Fibroblast of skin of left quadriceps (primary cell): ENCODE measurements around the gene IL23R.

Experiments used
- DNase-seq, 2 experiments: peaks; one replicate each; pipeline ENCODE4 v3.0.0-alpha.2; 2013; ENCODE audit warnings: low read depth in 2 of 2

IL23R gene

DNA sequence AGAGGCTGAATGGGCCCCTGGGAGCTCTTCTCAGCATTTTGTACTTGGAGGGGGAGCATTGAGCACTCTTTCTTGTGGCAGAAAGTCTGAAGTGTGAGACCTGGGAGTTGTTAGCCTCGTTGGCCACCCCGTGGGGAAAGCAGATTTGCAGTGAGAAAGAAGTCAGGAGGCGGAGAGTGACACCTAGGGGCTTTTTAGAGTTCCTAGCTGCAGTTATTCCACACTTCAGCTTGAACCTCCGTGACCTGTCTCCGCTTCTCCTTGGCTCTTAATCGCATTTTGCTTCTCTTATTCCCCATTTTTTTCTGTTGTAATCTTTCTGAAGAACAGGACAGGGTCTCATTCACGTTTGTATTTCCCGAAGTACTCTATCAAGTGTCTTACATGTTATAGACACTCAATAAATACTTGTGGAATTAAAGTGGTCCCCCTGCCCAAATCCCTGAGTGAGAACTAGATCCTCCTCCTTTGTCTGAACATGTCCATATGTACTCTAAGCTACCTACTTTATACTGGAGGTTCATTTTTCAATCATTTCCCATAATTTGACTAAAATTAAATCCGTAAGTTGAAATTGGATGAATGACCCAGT lies 17.0 kb upstream of the IL23R start:
- peak; percentile 61 to 63 for DNase-seq

DNA sequence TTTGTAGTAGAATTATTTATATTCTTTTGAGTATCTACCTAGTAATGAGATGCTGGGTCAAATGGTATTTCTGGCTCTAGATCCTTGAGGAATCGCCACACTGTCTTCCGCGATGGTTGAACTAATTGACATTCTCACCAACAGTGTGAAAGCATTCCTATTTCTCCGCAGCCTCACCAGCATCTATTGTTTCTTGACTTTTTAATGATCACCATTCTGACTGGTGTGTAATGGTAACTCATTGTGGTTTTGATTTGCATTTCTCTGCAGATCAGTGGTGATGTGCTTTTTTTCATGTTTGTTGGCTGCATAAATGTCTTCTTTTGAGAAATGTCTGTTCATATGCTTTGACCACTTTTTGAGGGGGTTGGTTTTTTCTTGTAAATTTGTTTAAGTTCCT lies 15.3 kb upstream of the IL23R start:
- DNase-seq: no peak

DNA sequence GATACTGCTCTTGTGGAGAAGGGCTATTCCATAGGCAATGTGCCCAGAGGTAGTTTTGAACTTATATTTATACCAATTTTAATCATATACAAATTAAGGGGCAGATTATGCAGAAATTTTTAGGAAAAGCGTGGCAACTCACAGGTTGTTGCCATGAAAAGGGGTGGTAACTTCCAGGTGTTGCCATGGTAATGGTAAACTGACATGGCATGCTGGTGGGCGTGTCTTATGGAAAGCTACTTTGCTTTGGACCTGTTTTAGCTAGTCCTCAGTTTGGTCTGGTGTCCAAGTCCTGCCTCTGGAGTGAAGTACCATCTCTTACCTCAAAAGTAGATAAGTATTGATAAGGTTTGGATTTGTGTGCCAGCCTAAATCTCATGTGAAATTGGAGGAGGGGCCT lies 7.9 kb upstream of the IL23R start:
- no peak for DNase-seq

DNA sequence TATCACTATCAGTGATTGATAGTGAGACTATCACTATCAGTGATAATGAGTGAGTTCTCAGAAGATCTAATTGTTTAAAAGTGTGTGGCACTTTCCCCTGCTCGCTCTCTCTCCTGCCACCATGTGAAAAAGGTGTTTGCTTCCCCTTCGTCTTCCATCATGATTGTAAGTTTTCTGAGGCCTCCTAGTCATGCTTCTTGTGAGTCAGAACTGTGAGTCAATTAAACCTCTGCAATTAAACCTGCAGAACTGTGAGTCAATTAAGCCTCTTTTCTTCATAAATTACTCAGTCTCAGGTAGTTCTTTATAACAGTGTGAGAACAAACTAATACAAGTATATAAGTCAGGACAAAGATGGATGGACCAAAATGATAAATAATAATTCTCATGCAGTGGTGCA lies 7.0 kb upstream of the IL23R start:
- no peak for DNase-seq

GRCh38 chr1:67162954-67163353 lies 3.3 kb upstream of the IL23R start:
- no peak for DNase-seq

GRCh38 chr1:67165468-67166041 lies 699 bp upstream of the IL23R start:
- no peak for DNase-seq

DNA sequence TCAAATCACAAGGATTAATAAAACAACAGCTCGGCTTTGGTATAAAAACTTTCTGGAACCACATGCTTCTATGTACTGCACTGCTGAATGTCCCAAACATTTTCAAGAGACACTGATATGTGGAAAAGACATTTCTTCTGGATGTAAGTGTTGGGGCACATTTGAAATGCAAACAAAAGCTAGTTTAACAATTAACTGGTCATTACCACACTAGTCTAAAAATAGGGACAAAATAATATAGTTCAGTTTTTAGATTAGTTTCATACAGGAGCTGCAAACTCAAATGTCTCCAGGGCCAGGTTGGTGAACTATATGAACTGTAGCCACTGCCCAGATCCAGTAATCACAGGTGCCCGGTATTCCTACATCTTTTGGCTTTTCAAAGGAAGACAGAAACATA lies 3.2 kb downstream of the IL23R start:
- DNase-seq: no peak

DNA sequence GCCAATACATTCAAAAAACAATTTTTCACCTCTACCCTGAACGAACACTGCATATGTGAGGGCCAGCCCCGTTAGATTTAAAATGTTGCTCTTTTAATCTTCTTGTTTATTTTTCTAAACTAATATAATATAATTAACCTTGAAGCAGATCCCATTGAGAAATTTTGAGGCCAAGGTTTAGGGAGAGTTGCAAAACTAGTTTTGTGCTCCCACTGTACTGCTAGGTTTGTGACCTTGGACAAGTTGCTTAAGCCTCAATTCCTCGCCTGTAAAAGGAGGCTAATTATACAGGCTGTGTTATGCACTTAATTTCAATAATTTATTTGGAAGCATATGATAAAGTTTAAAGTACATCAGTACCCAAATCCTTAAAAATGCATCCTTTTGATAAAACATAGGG lies 3.7 kb downstream of the IL23R start:
- no peak for DNase-seq

DNA sequence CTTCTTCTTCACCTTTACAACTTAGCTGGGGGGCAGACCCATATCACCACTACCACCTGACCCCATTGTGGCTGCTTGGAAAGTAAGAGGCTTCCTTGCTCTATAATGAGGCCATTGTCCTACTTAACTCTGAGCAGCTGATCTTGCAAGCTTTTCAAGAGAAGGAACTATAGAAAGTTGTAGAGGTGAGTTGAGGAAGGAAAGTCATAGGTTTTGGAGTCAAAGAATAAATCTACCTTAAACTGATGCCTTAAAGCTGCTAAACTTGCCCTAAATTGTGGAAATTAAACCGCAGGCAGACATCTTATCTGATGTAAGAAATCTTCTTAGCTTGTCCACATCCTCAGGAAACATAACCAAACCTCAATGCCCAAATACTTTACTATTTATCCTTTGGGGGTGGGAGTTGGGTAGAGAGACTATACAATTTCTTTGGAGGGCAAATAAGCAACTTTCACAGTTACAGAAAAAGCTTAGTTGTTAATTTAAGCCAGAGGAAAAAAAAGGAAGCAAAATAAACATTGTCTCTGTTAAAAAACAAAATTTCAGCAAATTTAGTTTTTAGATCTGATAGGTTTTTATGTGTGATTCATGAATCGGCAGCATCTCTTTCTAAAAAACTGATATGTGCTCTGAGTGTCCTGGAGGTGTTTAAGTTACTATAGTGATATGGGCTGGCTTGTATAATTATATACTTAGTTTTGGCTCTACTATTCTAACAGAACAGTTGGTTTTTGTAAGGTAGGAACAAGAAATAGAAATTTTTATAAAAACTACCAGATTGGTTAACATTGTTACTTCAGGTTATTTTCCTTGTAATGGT lies 4.7 kb downstream of the IL23R start:
- DNase-seq: no peak

DNA sequence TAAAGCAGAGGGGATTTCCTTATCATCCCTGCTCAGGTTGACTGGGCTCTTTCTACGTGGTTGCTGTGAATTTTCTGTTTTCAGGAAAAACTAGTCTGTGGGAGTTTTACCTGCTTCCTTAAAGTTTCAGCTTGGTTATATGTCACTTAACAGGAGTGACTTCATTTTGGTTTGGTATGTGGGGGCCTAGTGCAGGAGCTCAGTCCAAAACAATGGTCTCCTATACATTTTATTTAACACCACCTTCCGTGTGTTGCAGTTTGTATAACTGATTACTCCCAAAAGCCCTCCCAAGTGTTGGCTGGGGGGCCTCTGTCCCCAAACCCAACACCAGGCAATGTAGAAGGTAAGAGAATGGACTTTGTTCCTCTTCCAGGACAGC lies 5.3 kb downstream of the IL23R start:
- no peak for DNase-seq

- no peak for DNase-seq
Observed at GRCh38 chr1:67171978-67172377, 5.7 kb downstream of the IL23R start.

DNA sequence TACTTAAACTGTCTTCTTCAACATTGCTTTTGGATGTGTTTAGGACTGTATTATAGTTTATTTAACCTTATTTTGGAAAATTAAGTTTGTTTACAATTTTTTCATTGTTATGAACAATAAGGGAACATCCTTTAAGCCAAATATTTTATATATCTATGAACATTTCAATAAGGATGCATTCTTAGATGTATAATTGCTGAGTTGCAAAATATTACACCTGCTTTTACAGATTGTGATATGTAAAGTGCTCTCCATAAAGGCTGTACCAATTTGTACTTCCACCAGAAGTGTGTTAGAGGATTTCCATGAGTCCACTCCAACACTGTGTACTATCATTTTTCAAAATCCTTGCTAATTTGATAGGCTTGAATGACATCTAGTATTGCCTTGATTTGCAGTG lies 7.7 kb downstream of the IL23R start:
- no peak for DNase-seq

DNA sequence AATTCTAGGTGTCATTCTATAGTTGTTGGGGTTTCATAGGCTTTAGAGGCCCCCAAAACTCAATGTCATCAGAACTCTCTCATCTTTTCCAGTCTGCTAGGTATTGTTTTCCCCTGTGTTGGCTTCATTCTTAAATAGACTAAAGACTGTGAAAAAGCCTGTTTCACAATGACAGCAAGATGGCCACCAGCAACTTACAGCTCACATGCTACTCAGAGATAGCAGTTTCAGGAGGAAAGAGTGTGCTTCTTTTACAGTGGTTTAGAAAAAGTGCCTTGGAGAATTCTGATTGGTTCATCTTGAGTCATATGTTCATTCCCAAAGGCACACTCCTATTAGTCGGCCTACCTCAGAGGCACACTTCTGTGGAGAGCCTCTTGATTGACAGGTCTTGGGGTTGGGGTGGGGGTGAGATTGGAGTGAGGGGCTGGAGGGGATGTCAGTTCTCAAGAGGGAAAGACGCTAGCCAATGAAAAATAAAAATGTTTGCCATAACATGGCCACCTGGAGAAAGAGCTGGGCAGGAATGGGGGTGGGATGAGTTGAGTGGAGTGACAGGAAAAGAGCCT lies 8.5 kb downstream of the IL23R start:
- DNase-seq: no peak

DNA sequence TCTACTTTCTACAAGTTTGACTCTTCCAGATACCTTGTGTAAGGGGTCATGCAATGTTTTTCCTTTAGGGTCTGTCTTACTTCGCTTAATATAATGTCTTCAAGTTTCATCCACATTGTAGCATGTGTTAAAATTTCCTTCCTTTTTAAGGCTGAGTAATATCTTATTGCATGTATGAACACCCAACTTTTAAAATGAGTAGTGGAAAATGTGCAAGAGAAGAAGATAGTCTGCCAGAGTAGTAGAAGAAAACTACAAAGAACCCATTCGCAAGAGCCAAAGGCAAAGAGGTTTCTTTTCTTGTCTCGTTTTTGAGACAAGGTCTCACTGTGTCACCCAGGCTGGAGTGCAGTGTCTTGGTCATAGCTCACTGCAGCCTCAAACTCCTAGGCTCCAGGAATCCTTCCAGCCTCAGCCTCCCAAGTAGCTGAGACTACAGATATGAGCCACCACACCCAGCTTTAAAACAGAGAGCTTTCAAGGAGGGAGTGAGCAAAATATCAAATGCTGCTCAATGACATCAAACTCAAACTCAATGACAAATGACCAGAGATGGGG lies 9.4 kb downstream of the IL23R start:
- DNase-seq: no peak

DNA sequence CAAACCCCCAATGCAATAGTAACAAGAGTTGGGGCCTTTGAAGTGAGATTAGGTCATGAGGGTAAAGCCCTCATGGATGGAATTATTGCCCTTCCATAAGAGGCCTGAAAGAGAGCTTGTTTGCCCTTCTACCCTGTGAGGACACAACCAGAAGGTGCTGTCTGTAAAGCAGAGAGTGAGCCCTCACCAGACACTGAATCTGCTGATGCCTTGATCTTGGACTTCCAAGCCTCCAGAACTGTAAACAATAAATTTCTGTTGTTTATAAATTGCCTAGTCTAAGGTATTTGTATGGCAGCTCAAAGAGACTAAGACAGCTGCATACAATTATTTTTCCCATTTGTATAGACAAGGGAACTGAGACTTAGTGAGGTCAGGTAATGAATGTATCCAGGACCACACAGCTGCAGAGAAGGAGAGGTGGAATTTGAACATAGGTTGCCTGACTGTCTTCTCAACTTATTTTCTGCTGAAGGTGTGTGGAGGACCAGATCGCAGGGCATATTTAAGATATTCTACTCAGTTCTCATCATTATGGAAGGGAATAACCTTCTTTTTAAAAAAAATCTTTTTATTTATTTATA lies 18.7 kb downstream of the IL23R start:
- DNase-seq: no peak

- DNase-seq: no peak
Observed at GRCh38 chr1:67188137-67188536, 21.9 kb downstream of the IL23R start.

DNA sequence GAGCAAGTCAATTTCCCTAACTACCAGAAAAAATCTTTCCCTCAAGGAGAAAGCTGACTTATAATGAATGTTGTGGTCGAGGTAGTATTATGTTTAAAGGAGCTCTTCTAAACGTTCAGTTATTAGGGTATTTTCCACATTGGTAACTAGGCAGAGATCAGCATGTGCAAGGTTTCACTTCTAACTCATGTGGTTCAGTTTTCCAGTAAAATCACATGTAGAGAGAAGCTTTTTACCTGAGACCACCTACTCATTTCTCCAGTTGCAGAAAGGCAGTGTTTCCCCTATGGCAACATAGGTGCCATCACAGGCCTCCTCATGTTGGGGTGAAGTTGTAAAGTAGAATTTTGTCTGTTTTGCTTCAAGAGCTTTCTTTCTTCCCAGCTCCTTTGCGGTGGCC lies 23.7 kb downstream of the IL23R start:
- DNase-seq: no peak

DNA sequence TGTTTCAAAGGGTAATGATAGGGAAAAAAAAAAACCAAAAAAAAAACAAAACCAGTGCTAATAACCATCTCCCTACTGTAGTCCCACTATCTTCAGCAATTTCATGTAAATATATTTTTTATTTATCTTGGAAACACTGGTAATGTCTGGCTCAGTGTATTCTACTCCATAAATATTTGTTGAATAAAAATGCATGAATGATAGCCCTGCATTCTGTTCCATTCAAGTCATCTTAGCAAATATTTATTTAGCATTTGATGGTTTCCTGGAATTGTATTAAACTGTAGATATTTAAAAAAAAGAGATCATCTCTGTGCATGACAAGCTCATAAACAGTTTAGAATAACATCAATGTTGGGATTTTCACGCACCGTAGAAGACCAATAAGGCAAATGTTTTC lies 24.2 kb downstream of the IL23R start:
- no peak for DNase-seq

- DNase-seq: no peak
Observed at GRCh38 chr1:67190942-67191341, 24.7 kb downstream of the IL23R start.

DNA sequence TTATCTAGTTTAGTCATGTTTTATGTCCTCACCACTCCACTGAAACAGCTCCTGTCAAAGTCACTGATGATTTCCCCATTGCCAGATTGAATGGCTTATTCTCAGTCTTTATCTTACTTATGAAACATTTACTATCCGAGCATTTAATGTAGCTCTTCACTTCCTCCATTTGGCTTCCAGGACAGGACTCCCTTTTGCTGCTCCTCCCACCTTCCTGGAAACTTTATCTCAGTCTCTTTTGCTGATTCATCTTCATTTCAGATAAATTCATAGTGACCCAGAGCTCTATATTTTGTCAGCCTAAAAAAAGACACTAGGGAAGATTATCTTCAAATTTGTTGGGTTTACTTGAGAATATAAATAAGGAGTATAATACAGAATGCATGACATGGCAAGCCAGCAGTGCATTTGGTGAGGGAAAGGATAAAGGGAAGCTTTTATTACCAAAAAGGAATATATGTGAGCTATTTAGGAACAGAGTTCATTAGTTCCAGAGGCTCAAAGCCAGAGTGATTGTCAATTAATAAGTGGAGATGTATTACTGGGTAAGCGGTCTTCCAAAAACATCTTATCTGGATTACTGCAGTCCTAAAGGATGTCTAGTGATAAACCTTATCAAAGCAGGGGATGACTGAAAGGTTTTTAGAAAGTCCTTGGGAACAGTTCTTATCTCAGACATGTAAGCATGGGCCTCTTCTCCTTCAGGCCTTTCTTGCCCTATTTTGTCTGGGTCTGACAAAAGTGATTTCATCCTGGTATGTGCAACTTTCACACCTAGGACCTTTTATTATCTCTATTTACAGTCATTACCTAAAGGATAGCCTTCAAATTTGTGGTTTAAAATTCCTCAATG lies 25.6 kb downstream of the IL23R start:
- no peak for DNase-seq

DNA sequence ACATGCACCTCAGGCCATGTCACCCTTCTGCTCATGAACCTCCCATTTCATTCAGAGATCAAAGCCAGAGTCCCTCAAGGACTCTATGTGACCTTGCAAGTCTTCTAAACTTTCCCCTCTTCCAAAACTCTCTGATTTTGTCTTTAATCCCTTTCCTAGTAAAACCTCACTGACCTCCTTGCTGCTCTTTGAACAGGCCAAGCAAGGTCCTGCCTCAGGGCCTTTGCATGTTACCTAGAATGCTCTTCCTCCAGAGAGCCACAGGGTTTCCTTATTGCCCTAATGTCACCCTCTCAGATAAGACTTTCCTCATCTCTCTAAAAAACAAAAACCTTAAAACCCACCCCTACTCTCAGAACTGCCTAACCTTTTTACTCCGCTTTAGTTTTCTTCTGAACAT lies 26.6 kb downstream of the IL23R start:
- DNase-seq: no peak
